ENCODE measurements around the gene TANGO2.

The TANGO2 gene

GRCh38 chr22:20011993-20012740 lies 8.7 kb upstream of the TANGO2 start:
- Histone ChIP-seq H3K36me3 (peaks cover 3% of the 10 kb centered on the region; the same call in 1 of the 2 replicates), H3K27me3 (ENCODE audit: insufficient read depth, low read depth, severe bottlenecking) (no peaks in the 10 kb centered on the region), H3K9me3 (ENCODE audit: severe bottlenecking) (no peaks in the 10 kb centered on the region), H3K4me3 (ENCODE audit: low read depth, low read length) (no peak overlapping the region), H3K27ac (no peak overlapping the region)
- TF ChIP-seq, protein P1, sequence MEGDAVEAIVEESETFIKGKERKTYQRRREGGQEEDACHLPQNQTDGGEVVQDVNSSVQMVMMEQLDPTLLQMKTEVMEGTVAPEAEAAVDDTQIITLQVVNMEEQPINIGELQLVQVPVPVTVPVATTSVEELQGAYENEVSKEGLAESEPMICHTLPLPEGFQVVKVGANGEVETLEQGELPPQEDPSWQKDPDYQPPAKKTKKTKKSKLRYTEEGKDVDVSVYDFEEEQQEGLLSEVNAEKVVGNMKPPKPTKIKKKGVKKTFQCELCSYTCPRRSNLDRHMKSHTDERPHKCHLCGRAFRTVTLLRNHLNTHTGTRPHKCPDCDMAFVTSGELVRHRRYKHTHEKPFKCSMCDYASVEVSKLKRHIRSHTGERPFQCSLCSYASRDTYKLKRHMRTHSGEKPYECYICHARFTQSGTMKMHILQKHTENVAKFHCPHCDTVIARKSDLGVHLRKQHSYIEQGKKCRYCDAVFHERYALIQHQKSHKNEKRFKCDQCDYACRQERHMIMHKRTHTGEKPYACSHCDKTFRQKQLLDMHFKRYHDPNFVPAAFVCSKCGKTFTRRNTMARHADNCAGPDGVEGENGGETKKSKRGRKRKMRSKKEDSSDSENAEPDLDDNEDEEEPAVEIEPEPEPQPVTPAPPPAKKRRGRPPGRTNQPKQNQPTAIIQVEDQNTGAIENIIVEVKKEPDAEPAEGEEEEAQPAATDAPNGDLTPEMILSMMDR (IDR thresholded peaks at IDR 0.05; ENCODE audit: low read depth, low read length) = no peak
- DNase-seq = no peak

- TF ChIP-seq, protein P1 (IDR thresholded peaks at IDR 0.05; ENCODE audit: low read depth, low read length) = no peak
- DNase-seq = no peak
- Histone ChIP-seq H3K4me3 (ENCODE audit: low read depth, low read length) (no peak overlapping the region), H3K27ac (peak overlapping the region; percentile 42), H3K27me3 (ENCODE audit: insufficient read depth, low read depth, severe bottlenecking) (peaks cover 4% of the 10 kb centered on the region), H3K9me3 (ENCODE audit: severe bottlenecking) (no peaks in the 10 kb centered on the region), H3K36me3 (peaks cover 3% of the 10 kb centered on the region; the same call in 1 of the 2 replicates)
These were observed 8.1 kb upstream of the TANGO2 start for GRCh38 chr22:20012741-20013331.

DNA sequence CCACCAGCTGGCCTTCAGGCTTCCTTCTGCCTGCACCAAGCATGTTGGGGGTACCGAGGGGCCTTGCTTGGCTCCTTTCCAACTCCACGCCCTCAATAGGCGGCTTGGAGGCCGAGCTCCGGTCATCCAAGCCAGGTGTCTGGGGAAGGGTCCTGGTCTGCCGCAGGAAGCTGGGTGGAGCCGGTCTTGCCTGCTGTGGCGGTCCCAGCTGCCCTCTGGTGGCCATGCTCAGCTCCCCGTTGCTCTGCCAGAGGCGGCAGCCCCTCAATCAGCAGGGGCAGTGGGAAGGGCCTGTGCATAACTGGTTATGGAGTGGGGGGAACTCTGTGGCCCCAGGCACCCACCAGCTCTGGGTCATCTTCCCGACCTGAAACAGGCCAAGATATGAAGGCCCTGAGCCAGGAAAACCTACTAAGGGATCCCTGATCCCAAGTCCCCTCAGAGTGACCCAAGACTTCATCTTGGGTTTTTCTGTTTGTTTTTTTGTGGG lies 7.5 kb upstream of the TANGO2 start:
- Histone ChIP-seq H3K4me3 (ENCODE audit: low read depth, low read length) (no peak overlapping the region), H3K27me3 (ENCODE audit: insufficient read depth, low read depth, severe bottlenecking) (peaks cover 4% of the 10 kb centered on the region), H3K9me3 (ENCODE audit: severe bottlenecking) (no peaks in the 10 kb centered on the region), H3K36me3 (peaks cover 3% of the 10 kb centered on the region; the same call in 1 of the 2 replicates), H3K27ac (peak overlapping the region; percentile 42)
- TF ChIP-seq, protein P1 (IDR thresholded peaks at IDR 0.05; ENCODE audit: low read depth, low read length) = peak; percentile 96
- peak; percentile 89 for DNase-seq

DNA sequence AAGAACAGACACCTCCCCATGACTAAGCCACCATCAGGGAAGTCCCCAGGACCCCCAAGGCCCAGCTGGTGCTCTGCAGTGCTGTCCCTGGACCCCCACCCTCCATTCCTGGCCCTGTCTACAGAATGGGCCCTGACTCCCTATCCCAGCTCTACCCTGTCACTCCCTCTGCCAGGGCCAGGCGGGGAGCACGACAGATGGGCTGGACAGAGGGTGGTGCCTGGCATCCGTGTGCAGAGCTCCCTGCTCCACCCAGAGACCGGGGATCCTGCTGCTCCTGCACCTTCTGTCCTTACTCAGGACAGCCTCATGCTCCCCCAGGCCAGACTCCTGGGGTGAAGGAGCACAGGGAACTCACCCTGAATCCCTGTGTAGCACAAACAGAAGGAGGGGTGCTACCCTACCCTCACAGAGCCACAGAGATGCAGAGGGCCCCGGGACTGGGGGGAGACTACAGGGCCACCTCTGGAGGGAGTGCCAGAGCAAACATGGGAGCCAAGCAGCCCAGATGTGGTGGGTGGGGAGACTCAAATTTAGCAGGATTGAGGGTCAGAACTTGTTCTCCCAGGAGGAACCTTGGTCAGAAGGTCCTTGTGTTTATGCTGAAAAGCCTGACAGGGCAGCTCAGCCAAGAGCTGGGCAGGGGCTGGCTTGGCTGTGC lies 6.3 kb upstream of the TANGO2 start:
- Histone ChIP-seq H3K9me3 (ENCODE audit: severe bottlenecking) (no peaks in the 10 kb centered on the region), H3K36me3 (peaks cover 3% of the 10 kb centered on the region; the same call in 1 of the 2 replicates), H3K4me3 (ENCODE audit: low read depth, low read length) (no peak overlapping the region), H3K27me3 (ENCODE audit: insufficient read depth, low read depth, severe bottlenecking) (peaks cover 4% of the 10 kb centered on the region), H3K27ac (no peak overlapping the region)
- TF ChIP-seq, protein P1 (IDR thresholded peaks at IDR 0.05; ENCODE audit: low read depth, low read length) = no peak
- no peak for DNase-seq

DNA sequence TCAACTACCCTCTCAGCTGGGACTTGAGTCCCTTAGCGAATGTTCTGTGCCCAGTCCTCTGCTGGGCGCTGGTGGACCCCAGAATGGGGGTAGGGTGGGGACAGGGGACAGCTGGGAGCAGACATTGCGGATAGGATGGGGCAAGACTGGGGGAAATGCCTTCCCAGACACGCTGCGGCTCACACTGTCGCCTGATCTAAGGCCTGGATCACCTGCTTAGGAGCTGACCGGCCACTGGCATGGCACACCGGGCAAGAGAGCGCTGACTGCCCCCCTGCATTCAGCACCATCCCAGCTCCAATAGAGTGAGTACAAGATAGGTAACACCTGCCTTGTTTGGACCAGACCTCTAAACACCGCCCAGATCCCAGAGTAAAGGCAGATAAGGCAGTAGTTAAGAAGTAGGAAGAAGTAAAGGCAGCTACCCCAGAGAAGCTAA lies 5.7 kb upstream of the TANGO2 start:
- Histone ChIP-seq H3K4me3 (ENCODE audit: low read depth, low read length) (no peak overlapping the region), H3K27me3 (ENCODE audit: insufficient read depth, low read depth, severe bottlenecking) (peaks cover 4% of the 10 kb centered on the region)
- TF ChIP-seq, protein P1 (IDR thresholded peaks at IDR 0.05; ENCODE audit: low read depth, low read length) = no peak

More for the DNA sequence above, 5.7 kb upstream of the TANGO2 start:
- peaks cover 3% of the 10 kb centered on the region; the same call in 1 of the 2 replicates for H3K36me3 ChIP-seq
- H3K27ac ChIP-seq = no peak overlapping the region
- DNase-seq = no peak
- no peaks in the 10 kb centered on the region for H3K9me3 ChIP-seq (ENCODE audit: severe bottlenecking)
